ENCODE measurements around the gene PDZRN3.

DNA sequence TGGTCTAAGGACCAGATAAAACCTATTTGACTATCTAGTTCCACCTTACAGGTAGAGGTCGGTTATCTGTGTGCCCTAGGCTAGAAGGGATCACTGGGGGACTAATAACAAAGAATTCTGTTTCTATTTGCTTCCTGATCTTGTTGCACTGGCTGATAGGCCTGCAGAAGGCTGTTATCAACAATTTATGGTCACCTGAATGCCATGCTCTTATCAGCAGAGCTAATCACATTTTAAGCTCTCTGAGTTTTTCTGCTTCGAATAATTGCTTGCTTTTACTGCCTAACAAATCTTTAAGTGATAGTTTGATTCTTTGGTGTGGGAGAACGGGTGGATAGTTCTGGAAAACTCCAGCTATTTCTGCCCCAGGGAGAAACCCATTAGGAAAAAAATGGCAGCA lies 263.1 kb downstream of the PDZRN3 start:
- TF ChIP-seq POLR2AphosphoS5 (IDR thresholded peaks at IDR 0.05) (no peak), EP300 (IDR thresholded peaks at IDR 0.05) (no peak), POLR2A (IDR thresholded peaks at IDR 0.05) (no peak)
- TF ChIP-seq, protein P1, sequence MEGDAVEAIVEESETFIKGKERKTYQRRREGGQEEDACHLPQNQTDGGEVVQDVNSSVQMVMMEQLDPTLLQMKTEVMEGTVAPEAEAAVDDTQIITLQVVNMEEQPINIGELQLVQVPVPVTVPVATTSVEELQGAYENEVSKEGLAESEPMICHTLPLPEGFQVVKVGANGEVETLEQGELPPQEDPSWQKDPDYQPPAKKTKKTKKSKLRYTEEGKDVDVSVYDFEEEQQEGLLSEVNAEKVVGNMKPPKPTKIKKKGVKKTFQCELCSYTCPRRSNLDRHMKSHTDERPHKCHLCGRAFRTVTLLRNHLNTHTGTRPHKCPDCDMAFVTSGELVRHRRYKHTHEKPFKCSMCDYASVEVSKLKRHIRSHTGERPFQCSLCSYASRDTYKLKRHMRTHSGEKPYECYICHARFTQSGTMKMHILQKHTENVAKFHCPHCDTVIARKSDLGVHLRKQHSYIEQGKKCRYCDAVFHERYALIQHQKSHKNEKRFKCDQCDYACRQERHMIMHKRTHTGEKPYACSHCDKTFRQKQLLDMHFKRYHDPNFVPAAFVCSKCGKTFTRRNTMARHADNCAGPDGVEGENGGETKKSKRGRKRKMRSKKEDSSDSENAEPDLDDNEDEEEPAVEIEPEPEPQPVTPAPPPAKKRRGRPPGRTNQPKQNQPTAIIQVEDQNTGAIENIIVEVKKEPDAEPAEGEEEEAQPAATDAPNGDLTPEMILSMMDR (IDR thresholded peaks at IDR 0.05), result no peak
